GM13977 (cell line): Measurements from ENCODE around the gene RER1.

ENCODE experiments used
- DNase-seq: peaks from one replicate; pipeline ENCODE4 v3.0.0; 2012; ENCODE audit warnings: low spot score
- CTCF ChIP-seq: IDR thresholded peaks from 2 replicates; pipeline ENCODE4 v1.5.1; 2012; ENCODE audit warnings: mild to moderate bottlenecking, control low read depth; ENCODE audit not compliant: insufficient read depth; ENCODE audit errors: extremely low read depth, missing control alignments
- in situ Hi-C: fragments of 300-500 bp; cut with MboI; formaldehyde crosslinking; loops from one replicate; pipeline ENCODE4 v1.12.0; 2022; ENCODE audit warnings: low sequenced_read_pairs, low pct_unique_long_range_greater_than_20kb, mixed read lengths, inconsistent platforms; ENCODE audit not compliant: unreplicated experiment

The RER1 gene

GRCh38 chr1:2381741-2382620 is 9.7 kb upstream of the RER1 start:
- peak; percentile 93 for DNase-seq
- TF ChIP-seq CTCF: peak; percentile 96
- in situ Hi-C loops: loop anchor here (25.0 kb wide), 1 partner anchor 420 kb away; no protein-coding TSS in a partner anchor

GRCh38 chr1:2382621-2383361 is 8.8 kb upstream of the RER1 start:
- in situ Hi-C loops: loop anchor here (25.0 kb wide), 1 partner anchor 420 kb away; no protein-coding TSS in a partner anchor
- peak; percentile 63 for TF ChIP-seq CTCF
- DNase-seq: peak; percentile 79

- TF ChIP-seq CTCF: no peak
- in situ Hi-C loops: loop anchor here (25.0 kb wide), 1 partner anchor 421 kb away; no protein-coding TSS in a partner anchor
- DNase-seq: no peak
Measured at GRCh38 chr1:2383576-2383975, 8.1 kb upstream of the RER1 start.

- TF ChIP-seq CTCF: no peak
- no peak for DNase-seq
- in situ Hi-C loops: loop anchor here (25.0 kb wide), 1 partner anchor 422 kb away; no protein-coding TSS in a partner anchor
Measured at GRCh38 chr1:2384130-2384860, 7.3 kb upstream of the RER1 start.

GRCh38 chr1:2384941-2385481 is 6.6 kb upstream of the RER1 start:
- in situ Hi-C loops: loop anchor here (25.0 kb wide), 1 partner anchor 423 kb away; no protein-coding TSS in a partner anchor
- DNase-seq: no peak
- TF ChIP-seq CTCF: no peak
